Hematopoietic multipotent progenitor cell treated with erythropoietin and hydrocortisone succinate and interleukin-3 and kit ligand, for 8 days (in vitro differentiated cells): ENCODE results near the gene WBP11.
A peak's percentile ranks its signal among the peaks of the same experiment; 100 is the strongest.

ENCODE experiments used
- DNase-seq: peaks from one replicate; pipeline ENCODE4 v3.0.0-alpha.2; 2015

WBP11 gene

DNA sequence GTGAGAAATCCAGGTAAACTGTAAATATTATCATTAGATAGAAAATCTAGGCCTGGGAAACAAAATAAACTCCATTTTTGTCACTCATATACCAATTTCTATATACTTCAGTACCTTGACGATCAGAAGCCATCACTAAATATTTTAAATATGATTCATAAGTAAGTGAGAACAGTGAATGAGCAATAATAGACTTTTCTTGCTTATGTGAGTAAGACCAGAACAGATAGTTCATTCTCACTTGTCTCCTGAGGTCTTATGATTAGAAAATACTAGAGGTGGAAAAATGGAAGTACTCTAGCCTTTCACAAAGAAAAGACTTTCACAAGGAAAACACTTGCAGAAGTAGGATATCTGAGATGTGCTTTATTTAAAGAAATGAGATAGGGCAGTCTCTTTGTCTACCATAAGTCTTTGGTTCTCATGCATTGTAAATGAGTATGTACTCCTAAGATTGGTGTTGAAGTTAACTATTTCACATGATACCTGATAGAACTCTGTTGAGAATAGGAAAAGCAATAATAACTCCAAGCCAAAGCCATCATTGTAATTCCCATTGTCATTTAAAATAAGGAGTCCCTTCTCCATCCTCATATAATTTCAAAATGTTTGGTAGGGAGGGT lies 20.8 kb upstream of the WBP11 start:
- no peak for DNase-seq

DNA sequence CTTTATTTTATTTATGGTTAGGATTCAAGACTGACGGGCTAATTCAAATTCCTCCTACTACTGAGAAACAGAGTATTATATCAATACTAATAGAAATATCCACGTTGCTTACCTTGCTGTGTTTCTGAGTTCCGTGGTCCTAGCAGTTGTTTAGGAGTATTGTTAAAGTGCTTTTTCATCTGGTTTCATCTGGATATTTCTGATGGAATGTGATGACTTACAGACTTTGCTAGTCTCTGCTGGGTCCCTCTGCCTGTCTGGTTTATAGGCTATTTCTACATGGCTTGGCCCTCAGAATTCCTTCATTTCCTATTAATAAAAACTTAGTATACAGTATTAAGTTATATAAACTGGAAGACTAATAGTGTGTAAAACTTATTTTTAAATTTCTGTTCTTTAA lies 10.7 kb upstream of the WBP11 start, which contains the start of gene SMCO3:
Gene SMCO3 (minus strand): TSS at position 169 of the 400 bp plus-strand sequence. CDS start 7,502 bp downstream, outside the sequence.
- no peak for DNase-seq

DNA sequence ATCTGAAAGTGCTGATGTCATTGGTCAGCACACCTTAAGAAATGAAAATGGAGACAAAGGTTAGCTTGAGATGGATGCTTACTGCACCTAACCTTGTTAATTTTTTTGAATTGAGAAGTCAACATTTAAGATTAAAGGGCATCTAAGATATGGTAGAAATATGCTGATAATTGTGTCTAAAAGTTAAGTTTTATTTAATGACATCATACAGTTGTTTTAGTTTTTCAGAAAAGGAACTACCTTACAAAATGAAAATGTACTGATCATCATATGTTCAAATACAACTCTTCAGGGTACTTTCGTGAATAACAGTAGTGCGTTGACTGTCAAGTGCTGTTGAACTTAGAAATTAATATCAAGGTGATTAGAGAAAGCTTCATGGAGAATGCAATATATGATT lies 8.2 kb upstream of the WBP11 start:
- DNase-seq = no peak

DNA sequence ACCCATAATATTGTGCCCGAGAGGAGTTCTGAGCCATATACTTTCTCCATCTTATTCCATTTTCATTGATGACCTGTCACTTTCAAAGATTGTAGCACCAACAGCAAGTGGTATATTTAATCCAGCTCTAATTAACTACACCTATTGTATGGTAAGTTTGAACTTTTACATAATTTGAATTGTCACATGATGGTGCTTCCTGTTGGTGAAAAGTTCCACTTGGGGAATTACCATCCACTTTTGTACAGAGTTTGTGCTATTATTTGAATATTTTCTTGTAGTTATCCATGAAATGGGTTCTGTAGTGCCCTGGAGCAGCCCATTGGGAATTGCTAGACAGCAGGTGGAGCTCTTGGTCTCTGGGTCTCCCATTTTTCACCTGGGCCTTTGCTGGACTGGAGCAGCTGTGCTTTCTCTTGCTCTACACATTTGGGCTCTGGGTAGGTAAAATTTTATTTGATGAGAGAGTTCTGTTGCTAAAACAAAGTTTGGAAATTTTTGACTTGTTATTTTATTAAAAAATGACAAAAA lies 7.7 kb upstream of the WBP11 start:
- peak; percentile 61 for DNase-seq

DNA sequence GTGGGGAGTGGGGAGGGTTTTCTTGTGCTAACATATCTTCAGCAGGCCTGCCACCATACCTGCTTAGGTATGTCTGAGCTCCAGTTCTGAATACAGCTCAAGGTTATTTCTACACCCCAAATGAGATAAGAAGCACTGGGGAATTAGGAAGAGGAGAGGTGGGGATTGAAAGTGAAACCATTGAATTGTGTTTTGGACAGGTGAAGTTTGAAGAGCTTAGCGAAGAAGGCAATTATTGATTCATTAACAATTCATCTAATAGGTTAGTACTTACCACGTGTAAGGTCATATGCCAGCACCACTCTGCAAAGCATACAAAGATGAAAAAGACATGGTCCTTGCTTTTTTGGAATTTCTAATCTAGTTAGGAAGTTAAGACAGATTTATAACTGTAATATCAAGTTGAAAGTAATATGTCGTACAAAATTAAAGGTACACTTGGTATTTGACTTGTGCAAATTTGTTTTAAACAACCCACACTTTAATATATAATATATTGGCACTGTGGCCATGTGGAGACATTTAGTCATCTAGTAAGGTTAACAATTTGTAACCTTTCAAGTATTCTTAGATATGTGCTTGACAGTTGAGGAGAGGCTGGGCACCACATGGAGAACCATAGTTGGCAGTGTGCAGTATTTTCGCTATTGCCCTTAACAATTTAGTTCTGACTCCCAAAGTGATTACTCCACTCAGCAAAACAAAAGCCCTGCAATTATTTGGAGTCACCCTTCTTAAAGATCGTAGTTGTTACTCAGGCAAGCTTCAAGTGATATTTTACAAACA lies 7.1 kb upstream of the WBP11 start:
- DNase-seq = no peak

DNA sequence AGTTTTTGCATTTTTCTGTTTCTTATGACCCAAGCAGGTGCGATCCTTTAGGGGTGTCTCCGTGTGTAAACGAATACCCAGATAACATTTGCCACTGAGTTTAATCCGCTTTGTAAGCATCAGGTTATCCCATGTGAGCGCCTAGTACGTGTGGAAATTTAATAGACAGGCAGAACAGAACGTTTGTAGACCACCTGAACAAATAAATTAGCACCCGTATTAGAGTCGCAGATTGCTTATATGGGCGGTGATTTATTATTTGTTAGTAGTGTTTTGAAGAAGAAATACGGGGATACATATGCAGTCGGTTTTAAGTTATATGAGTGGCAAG lies 517 bp upstream of the WBP11 start:
- DNase-seq = no peak

DNA sequence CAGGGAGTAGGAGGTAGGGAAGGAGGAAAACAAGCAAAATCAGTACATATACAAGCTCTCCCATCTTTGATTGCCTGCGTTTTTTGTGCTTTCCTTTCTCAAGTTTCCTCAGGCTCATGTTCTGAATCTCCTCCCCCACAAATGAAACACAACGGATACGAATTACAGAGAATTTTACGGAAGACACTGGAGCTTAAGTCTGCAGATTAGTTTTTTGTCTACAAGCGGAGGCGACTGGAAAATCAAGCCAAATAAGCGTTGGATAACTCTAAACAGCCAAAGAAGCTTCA lies 612 bp downstream of the WBP11 start:
- DNase-seq = no peak

DNA sequence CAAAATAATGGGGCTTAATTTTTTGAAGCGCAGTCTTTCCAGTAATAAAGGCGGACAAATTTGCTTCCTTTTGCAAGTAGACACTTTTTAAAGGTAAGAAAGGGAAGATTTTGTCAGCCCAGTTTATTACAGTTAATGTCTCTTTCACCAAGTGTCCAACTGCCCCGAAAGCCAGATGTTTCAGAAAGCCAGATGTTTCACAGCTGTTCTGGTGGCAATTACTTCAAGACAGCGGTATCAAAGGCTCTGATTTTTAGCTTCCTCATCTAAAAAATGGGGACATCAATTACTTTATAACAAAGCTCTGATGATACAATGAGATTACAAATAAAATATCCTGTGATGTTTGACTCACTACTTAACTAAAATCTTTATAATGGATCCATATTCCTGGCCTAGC lies 1.0 kb downstream of the WBP11 start:
- DNase-seq = no peak

DNA sequence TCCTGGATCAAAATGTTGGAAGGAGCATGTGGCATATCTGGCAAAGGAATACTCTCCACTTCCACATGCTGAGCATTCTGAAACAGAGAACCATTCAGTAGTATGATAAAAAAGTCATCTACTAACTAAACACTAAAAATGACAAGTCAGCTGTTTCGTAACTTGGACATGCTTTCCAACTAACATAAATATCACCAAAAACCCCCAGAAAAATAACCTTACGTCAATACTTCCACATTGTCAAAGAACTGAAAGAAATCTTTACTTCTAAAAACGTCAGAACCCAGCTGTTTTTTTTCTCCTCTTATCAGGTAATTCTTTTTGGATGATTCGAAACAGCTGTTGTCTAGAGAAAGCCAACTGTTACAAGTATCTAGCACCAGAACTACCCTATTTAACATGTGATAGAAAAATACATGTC lies 8.2 kb downstream of the WBP11 start:
- DNase-seq = no peak

DNA sequence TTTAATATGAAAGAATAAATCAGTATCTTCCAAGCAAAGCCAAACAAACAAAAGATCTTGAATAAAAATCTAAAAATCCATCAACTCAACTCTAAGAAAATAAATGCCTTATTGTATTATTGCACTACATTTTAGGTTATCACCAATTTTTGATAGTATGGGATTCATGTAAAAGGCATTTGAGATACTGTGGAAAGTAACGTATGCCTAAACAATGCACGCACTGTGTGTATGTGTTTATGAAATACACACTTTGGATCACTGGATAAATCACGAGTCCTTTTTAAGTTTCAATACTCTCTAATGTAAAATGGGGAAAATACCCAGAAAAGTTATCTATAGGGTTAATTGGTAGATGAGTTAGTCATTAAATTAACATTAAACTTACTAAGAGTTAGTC lies 17.7 kb downstream of the WBP11 start:
- DNase-seq = no peak

DNA sequence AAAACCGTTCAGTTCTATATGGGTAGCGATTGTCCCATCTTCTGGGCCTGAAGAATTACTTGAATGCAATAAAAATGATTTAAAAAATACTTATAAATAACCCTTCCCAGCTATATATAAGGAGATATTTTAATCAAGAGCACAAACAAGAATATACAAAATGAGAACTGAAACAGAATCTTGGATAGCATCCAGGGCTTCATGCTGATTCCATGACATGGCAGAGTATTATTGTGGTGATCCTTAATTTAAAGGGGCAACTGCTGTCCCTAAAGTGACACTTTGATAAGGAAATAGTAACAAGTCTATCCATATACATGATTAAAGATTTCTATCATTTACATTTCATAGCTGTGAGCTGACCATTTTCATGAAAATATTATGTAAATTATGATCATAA lies 18.8 kb downstream of the WBP11 start:
- DNase-seq = no peak

DNA sequence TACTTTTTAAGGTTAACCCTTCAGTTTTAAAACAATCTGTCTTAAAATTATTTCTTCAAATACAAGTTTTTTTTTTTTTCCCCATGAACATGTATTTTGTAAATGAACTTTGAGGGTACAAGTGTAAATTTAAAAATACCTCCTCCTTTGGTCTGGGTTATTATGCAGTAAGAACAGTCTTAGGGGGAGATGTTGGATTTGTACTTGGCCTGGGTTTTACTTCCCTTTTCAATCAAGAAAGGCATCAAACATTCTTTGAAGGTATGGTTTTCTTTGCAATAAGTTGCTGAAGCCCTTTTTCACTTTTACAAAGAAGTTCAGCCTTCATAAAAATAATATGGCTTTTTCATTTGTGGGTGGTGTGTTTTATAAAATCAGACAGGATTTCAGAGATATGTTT lies 20.5 kb downstream of the WBP11 start:
- DNase-seq = no peak

DNA sequence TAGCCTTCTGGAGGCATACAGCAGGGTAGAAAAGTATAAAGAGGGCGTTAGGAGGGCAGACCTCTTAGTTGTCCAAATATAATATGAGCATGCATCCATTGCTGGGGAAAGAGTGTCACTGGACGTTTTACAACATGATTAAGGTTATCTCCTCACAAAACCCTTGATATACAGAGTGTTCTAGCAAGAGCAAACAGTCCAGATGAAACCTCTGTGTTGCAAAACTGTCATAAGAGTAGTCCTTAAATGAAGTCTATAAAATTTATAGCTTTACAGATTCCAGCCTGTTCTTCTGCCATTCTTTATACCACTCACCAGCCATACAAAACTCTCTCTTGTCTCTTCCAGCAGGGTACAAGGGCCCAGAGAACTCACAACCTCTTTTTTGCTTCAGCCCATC lies 21.7 kb downstream of the WBP11 start:
- DNase-seq = no peak

DNA sequence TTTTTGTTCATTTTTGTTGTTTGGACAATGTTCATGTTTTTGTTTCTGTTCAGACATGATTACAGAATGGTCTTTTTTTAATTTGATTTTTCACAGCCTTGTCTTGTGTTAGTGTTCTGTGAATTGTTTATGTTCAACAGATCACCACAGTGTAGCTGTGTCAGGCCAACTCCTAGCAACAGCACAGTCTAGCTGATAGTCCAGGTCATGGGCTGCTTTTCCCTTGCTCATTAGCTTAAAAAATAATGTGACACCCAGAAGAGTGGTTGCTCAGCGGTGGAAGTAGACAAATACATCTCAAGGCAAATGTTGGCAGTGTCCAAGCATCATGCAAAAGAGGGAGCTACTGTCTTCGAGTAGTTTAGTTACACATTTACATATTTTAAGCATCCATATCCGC lies 22.4 kb downstream of the WBP11 start:
- no peak for DNase-seq

DNA sequence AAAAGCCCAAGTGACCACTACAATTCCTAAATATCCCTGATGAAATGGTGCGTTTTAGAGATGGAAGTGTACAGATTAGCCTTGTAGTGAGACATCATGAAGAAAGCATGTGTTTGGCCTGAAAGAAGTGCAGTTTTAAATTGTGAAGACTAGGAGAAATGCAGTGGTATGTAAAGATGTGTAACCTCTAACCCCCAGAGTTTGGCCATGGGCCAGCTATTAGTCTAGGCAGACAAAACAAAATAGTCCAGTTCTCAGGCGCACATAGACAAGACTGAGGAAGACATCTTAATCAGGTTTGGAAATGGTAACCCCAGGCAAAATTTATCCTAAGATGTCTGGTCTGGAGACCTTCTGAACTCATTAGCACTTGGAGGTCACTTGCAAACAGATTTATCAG lies 23.4 kb downstream of the WBP11 start:
- DNase-seq = no peak

DNA sequence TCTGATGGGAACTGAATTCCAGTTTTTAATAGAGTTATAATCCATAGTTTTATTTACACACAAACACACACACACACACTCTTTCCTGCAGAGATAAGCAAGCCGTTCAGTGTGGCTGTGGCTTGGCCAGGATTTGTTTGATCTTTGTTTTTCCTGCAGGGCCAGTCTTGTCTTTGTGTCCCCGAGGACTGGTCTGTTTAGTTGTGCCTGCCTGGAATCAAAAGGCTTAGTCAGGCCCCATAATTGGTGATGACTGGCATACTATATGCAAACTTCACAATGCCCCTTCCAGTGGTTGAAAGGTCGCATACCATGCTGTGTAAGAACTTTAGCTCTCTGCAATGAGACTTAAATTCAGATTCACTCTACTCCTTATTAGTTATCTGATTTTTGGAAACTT lies 26.0 kb downstream of the WBP11 start:
- no peak for DNase-seq

DNA sequence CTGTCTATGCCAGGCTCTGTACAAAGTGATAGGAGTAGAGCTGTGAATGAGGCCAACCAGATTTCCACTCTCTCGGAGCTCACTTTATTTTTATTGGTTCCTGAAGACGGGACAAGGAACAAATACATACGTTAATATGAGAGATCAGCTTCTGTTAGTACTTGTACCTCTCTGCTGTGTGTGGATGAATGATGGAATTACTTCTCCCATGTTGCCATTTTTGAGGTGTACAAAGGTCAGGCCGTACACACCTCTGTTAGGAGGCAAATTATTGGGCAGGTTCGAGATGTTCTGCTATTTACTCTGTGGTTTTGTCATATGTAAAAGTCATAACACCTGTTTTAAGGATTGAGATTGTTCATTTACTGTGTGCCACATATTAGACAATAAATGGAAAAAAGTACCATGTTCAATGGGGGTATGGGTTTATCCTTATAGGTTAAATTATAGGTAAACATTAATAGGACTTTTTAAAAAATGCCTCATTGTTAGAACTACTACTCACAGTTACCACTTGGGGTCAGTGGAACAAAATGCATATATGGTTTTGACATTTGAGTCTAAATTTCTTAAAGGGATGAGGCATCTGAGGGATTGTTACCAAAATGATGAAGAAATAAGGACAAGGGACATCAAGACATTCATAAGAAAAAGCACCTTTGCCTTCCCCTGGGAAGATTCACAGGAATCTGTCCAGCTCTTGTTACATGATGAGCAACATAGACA lies 26.9 kb downstream of the WBP11 start:
- peak; percentile 60 for DNase-seq

DNA sequence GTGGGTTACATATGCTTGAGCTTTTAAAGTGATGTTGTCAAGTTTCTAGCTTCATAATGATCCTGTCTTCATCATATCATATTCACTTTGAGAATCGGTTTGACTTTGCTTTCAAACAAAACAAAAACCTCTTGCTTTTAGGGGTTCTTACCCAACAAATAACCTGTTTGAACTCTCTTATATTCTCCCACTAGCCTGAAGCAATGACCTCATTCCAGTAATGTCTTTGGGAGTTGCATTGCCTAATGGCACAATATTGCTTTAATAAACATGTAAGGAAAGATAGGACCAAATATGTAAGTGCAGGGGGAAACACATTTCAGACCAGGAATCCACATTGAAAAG lies 27.7 kb downstream of the WBP11 start:
- DNase-seq = no peak

DNA sequence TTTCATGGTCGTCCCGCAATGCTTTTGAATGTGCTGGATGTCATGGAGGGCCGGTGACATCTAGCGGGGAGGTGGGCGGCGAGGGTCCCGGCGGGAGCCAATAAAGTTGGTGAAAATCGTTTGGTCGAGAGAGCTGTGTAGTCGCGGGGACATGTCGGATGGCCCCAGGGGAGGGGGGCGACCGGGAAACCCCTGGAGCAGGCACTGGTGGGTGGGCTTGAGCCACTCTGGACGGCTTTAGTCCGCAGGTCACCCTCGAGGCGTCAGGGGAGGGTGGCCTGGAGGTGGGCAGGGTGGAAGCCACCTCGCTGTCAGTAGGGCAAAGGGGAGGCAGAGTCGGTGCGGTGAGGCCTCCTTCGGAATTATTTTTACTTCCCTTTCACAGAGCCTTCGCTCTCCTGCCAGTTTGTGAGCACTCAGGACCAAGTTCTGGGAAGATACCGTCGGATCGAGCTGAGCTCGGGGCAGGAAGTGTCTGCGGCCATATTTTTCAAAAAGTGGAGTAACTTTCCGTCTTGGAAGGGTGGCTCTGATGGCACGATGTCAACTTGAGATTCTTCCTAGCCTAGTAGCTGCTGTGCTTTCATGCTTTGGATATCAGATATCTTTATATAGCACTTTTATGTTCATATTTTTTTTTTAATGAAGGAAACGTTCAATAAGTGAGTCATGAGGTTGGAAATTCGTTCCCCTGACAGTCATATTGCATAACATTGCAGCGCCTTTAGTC lies 28.2 kb downstream of the WBP11 start:
- DNase-seq = peak; percentile 64

DNA sequence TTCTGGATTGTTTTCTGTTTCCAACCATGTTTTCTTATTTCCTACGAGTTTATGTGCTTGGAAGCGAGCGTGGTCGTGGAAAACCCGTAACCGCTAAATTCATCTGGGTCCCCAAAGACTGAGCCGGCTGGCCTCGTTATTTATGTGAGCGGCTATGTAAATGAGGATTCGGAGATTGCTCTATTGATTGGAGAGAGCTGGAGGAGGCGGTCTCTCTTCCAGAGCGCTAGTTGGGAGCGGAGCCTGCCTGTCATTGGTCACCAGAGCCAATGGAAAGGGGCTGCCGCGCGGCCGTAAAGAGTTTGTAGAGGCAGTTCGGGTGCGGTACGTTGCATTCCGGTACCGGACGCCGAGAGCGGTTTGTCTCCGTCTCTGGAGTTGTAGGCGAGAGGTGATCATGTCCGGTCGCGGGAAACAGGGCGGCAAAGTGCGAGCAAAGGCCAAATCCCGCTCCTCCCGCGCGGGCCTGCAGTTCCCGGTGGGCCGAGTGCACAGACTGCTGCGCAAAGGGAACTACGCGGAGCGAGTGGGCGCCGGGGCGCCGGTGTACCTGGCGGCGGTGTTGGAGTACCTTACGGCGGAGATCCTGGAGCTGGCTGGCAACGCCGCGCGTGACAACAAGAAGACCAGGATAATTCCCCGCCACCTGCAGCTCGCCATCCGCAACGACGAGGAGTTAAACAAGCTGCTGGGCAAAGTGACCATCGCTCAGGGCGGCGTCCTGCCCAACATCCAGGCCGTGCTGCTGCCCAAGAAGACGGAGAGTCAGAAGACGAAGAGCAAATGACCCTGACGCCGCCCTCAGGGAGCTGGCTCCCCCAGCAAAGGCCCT lies 29.0 kb downstream of the WBP11 start:
- peak; percentile 98 for DNase-seq

DNA sequence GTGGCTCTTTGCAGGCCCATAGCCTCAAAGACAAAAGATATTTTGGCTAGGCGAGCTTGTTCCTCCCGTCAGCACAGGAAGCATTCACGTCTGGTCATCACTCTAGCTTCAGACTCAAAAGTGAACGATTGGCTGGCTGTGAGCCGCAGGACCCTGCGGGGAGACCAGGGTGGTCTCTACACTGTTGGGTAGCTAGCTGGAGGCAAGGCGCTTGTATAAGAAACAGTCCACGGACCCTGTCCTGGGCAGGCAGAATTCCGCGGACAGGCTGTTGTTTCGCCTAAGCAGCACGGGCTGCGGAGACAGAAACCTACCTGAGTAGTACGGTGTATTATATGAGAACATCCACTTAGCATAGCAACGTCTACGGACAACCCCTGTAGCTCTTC lies 29.6 kb downstream of the WBP11 start:
- no peak for DNase-seq

DNA sequence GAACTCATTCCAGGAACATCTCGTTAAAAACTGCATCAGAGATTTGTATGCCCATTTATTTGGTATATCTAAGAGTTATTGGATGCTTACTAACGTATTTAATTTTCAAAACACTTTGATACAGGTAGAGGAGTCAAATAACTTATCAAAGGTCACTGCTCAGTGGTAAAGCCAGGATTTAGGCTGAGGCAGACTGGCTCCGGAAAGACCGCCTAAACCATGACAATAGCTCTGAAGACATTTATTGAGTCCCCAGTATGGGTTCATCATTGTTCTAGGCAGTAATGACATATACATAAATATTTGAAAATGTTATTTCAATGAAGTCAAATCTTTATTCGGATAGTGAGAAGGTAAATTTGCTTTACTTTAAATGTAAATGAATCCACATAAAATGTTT lies 30.3 kb downstream of the WBP11 start:
- DNase-seq = no peak

DNA sequence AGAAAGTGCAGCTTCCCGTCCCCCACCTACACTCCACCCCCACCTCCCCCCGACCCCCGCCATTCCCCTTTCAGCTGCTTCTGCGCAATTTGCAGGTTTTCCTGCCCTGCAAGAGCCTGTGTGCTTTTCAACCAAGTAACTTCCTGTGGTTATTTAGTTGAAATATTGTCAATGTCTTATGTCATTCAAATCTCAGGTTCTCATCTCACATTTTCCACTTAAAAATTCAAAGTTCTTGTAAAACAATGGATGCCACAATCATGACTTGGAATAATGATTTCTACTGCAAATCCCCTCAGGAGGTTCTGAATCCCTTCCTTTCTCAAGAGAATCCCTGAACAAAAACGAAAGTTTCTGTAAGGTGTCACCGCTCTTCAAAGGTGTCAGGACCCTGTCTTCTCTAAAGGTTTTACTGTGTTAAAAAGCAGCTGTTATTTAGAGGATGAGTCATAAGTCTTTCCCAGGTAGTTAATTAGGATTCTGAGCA lies 31.6 kb downstream of the WBP11 start:
- peak; percentile 38 for DNase-seq
